K562 (cell line): Measurements from ENCODE around the gene TEX22. TPM values are rescaled to one million over a fixed set of nuclear protein-coding genes. Genes with fewer than 3 reads are reported as not detected.

Experiments
- CCAR2 ChIP-seq: fragments of 200-400 bp; formaldehyde crosslinking; IDR thresholded peaks from 2 replicates; pipeline ENCODE4 v1.6.1; 2017; ENCODE audit warnings: mild to moderate bottlenecking, low read depth, low read length
- CHD4 ChIP-seq: fragments of 200-600 bp; sonication (generic); IDR thresholded peaks from 3 replicates; pipeline ENCODE4 v1.6.1; 2012; ENCODE audit warnings: low read depth, mild to moderate bottlenecking, mixed read lengths, low read length, inconsistent platforms; ENCODE audit not compliant: insufficient read depth, insufficient replicate concordance, poor library complexity, severe bottlenecking
- DEAF1 ChIP-seq: fragments of 450-650 bp; formaldehyde crosslinking; IDR thresholded peaks from 2 replicates; pipeline ENCODE4 v1.4.0; 2020; ENCODE audit warnings: mild to moderate bottlenecking, moderate library complexity
- GATA2 ChIP-seq: sonication (generic); formaldehyde crosslinking; IDR thresholded peaks from 2 replicates; pipeline ENCODE4 v1.4.0; 2020; ENCODE audit warnings: mild to moderate bottlenecking, missing genetic modification reagents
- HDAC2 ChIP-seq: fragments of 450-650 bp; IDR thresholded peaks from 2 replicates; pipeline ENCODE4 v1.6.1; 2016; ENCODE audit warnings: mild to moderate bottlenecking
- NFE2 ChIP-seq: IDR thresholded peaks from 2 replicates; pipeline ENCODE4 v1.6.1; 2014; ENCODE audit warnings: antibody characterized with exemption, low read depth
- NR0B1 ChIP-seq: fragments of 450-650 bp; IDR thresholded peaks from one replicate; pipeline ENCODE4 v1.6.1; 2018; ENCODE audit warnings: mild to moderate bottlenecking, moderate library complexity; ENCODE audit not compliant: partially characterized antibody
- RFX5 ChIP-seq: IDR thresholded peaks from 2 replicates; pipeline ENCODE4 v1.6.1; 2011; ENCODE audit warnings: low read depth, mild to moderate bottlenecking, improper control_type of control experiment, low read length
- SNIP1 ChIP-seq: fragments of 450-650 bp; IDR thresholded peaks from 2 replicates; pipeline ENCODE4 v1.7.1; 2017; ENCODE audit warnings: low read depth, mild to moderate bottlenecking
- SRSF7 ChIP-seq: fragments of 200-400 bp; formaldehyde crosslinking; optimal IDR thresholded peaks from 2 replicates; pipeline ENCODE3; 2017; ENCODE audit warnings: mild to moderate bottlenecking, low read depth, low read length
- ZBTB40 ChIP-seq, 2 experiments: fragments of 450-650 bp in 1 of 2; sonication (generic) in 1 of 2; formaldehyde crosslinking in 1 of 2; IDR thresholded peaks; 2 replicates each; pipeline versions ENCODE4 v1.7.1 to v1.9.0; 2016 to 2022; ENCODE audit warnings: inconsistent platforms in 1 of 2, mild to moderate bottlenecking in 1 of 2, missing genetic modification reagents in 1 of 2
- ZNF436 ChIP-seq: fragments of 250-450, 450-650 bp; sonication (Bioruptor Pico); formaldehyde crosslinking; IDR thresholded peaks from 2 replicates; pipeline ENCODE4 v1.7.0; 2020; ENCODE audit warnings: mild to moderate bottlenecking
- polyA plus RNA-seq, 8 experiments: library from polyadenylated mRNA; depleted of rRNA in 4 of 8; stranded (reverse) in 5 of 8; unstranded in 3 of 8; fragments of >200 nt; fragmentation: Nextera tagmentation in 2 of 8; fragmentation: Illumina TruSeq in 1 of 8; extraction: Ambion mirVana in 2 of 8; extraction: Trizol in 1 of 8; gene quantifications; 2 replicates each; pipeline versions ENCODE4 v1.2.1 to v1.2.3, GENCODE V29; 2011 to 2014; ENCODE audit warnings: inconsistent platforms in 1 of 8, missing spikeins in 1 of 8
- total RNA-seq, 7 experiments: library from RNA; depleted of rRNA in 6 of 7; stranded (reverse); fragments of >200 nt in 6 of 7; fragmentation: Illumina TruSeq in 2 of 7; extraction: Trizol in 2 of 7; gene quantifications; 2 replicates each; pipeline versions ENCODE4 v1.2.1 to v1.2.3, GENCODE V29; 2011 to 2021; ENCODE audit warnings: low replicate concordance in 1 of 7
- TF ChIP-seq, protein P1 (sequence below): fragments of 450-650 bp; formaldehyde crosslinking; IDR thresholded peaks from 2 replicates; pipeline ENCODE4 v1.4.0; 2020; ENCODE audit warnings: mild to moderate bottlenecking, mixed read lengths

Gene TEX22
- total and polyA plus RNA-seq, 9 of the 15 experiments (the other 6 are each of a cell fraction or from before 2014, with no cell fraction given), result 0.04 to 1.7 (median 0.23) TPM; not detected in 2

- no peak for TF ChIP-seq RFX5
- TF ChIP-seq CCAR2, result no peak
- TF ChIP-seq CHD4, result no peak
- TF ChIP-seq, protein P1, sequence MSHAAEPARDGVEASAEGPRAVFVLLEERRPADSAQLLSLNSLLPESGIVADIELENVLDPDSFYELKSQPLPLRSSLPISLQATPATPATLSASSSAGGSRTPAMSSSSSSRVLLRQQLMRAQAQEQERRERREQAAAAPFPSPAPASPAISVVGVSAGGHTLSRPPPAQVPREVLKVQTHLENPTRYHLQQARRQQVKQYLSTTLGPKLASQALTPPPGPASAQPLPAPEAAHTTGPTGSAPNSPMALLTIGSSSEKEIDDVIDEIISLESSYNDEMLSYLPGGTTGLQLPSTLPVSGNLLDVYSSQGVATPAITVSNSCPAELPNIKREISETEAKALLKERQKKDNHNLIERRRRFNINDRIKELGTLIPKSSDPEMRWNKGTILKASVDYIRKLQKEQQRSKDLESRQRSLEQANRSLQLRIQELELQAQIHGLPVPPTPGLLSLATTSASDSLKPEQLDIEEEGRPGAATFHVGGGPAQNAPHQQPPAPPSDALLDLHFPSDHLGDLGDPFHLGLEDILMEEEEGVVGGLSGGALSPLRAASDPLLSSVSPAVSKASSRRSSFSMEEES, result no peak
- no peak for TF ChIP-seq SNIP1
- no peak for TF ChIP-seq NR0B1
- no peak for TF ChIP-seq GATA2 (CRISPR knock-in tag)
- TF ChIP-seq SRSF7, result no peak
- TF ChIP-seq NFE2, result no peak
- TF ChIP-seq ZNF436 (CRISPR knock-in tag), result no peak
- peak; percentile 88 for TF ChIP-seq ZBTB40 (IDR thresholded peaks at IDR 0.05)
- no peak for TF ChIP-seq ZBTB40 (CRISPR knock-in tag; IDR thresholded peaks at IDR 0.05)
- TF ChIP-seq DEAF1 (CRISPR knock-in tag), result no peak
- TF ChIP-seq HDAC2, result no peak
These were observed at the start of gene TEX22 (continued) for GRCh38 chr14:105398044-105398725.
